Gastroesophageal sphincter (tissue), 4 donors: Measurements from ENCODE around the gene CFAP97. TPM values are rescaled to one million over a fixed set of nuclear protein-coding genes. Genes with fewer than 3 reads are reported as not detected.

Experiments used
- ATAC-seq: fragments of 150-250 bp; one replicate; pipeline ENCODE4 v1.9.1; 2016; ENCODE audit warnings: mild to moderate bottlenecking, moderate library complexity
- H3K27ac ChIP-seq, 4 donors: fragments of 200-600 bp; sonication (generic) in 3 of 4; 1 replicate in 3 of 4; 2 replicates in 1 of 4; pipeline ENCODE4 v1.5.1; 2016 to 2019
- H3K27me3 ChIP-seq: fragments of 200-600 bp; sonication (generic); one replicate; pipeline ENCODE4 v1.5.1; 2019
- H3K36me3 ChIP-seq, 2 donors: fragments of 200-600 bp; sonication (generic); one replicate each; pipeline ENCODE4 v1.5.1; 2019; ENCODE audit warnings: control low read depth in 1 of 2
- H3K4me1 ChIP-seq, 3 donors: fragments of 200-600 bp; sonication (generic); 1 replicate in 2 of 3; 2 replicates in 1 of 3; pipeline ENCODE4 v1.5.1; 2016 to 2019; ENCODE audit warnings: control low read depth in 2 of 3
- H3K4me3 ChIP-seq, 2 donors: fragments of 200-600 bp; sonication (generic); one replicate each; pipeline ENCODE4 v1.5.1; 2019; ENCODE audit warnings: mild to moderate bottlenecking in 1 of 2, moderate library complexity in 1 of 2
- H3K9me3 ChIP-seq, 3 donors: fragments of 200-600 bp; sonication (generic); one replicate each; pipeline ENCODE4 v1.5.1; 2017 to 2019; ENCODE audit warnings: control low read depth in 2 of 3
- EP300 ChIP-seq: sonication (generic); formaldehyde crosslinking; IDR thresholded peaks from one replicate; pipeline ENCODE4 v1.6.1; 2017; ENCODE audit warnings: antibody characterized with exemption, mild to moderate bottlenecking
- POLR2A ChIP-seq, 2 donors: fragments of 450-650 bp; IDR thresholded peaks; one replicate each; pipeline ENCODE4 v1.6.1; 2017; ENCODE audit warnings: antibody characterized with exemption in 2 of 2, mild to moderate bottlenecking in 2 of 2, moderate library complexity in 1 of 2
- POLR2AphosphoS5 ChIP-seq: sonication (generic); formaldehyde crosslinking; IDR thresholded peaks from one replicate; pipeline ENCODE4 v1.6.1; 2017; ENCODE audit warnings: antibody characterized with exemption
- WGBS, 2 donors: methylation state at CpG; one replicate each; pipeline ENCODE4 v1.1.5; 2018; ENCODE audit warnings: low coverage in 1 of 2; 5-methylcytosine and 5-hydroxymethylcytosine counted together
- total RNA-seq, 4 donors: library from RNA; depleted of rRNA; stranded (reverse); fragments of >200 nt; gene quantifications; one replicate each; pipeline ENCODE4 v1.1.0, GENCODE V29; 2016
- TF ChIP-seq, protein P1 (sequence below), 4 experiments: fragments of 200-600 bp in 2 of 4; fragments of 450-650 bp in 2 of 4; sonication (generic) in 1 of 4; IDR thresholded peaks; one replicate each; pipeline ENCODE4 v1.5.1; 2017 to 2019; ENCODE audit warnings: antibody characterized with exemption in 4 of 4, mild to moderate bottlenecking in 2 of 4, moderate library complexity in 2 of 4

CFAP97 gene
- total RNA-seq, 4 donors from 2014 or later: 36.5 to 47.9 (median 42.8) TPM

DNA sequence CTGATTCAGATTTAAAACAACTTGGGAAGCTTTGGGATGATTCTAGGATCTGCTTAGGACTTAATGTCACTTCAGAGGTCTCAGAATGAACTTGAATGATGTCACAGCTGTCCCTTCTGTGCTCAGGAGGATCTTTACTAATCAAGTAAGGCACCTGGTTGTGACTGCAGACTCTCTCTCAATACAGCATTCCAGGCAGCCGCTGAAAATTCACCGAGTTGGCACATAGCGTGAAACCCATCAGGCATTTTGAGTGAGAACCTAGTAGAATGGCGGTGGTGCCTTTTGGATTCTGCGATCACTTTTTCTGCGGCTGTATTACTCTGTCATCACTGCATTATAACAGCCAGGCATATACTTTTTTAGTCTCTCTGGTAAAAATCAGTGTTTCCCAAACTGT lies 22.1 kb upstream of the CFAP97 start:
- no peak for ATAC-seq
- Histone ChIP-seq H3K36me3 (no peaks in the 10 kb centered on the region), H3K4me3 (no peak overlapping the region), H3K9me3 (no peaks in the 10 kb centered on the region), H3K4me1 (peaks cover 0 to 33% (median 7%) of the 10 kb centered on the region in 3 donors), H3K27me3 (no peaks in the 10 kb centered on the region), H3K27ac (peak overlapping the region in 1 of 4 donors; percentile 66)
- WGBS, 2 donors: 98 to 100% methylated on average over 5 to 6 of the region's 6 CpGs
- TF ChIP-seq EP300: no peak
- no peak for TF ChIP-seq POLR2AphosphoS5
- no peak for TF ChIP-seq POLR2A (IDR thresholded peaks at IDR 0.05)
- TF ChIP-seq, protein P1, sequence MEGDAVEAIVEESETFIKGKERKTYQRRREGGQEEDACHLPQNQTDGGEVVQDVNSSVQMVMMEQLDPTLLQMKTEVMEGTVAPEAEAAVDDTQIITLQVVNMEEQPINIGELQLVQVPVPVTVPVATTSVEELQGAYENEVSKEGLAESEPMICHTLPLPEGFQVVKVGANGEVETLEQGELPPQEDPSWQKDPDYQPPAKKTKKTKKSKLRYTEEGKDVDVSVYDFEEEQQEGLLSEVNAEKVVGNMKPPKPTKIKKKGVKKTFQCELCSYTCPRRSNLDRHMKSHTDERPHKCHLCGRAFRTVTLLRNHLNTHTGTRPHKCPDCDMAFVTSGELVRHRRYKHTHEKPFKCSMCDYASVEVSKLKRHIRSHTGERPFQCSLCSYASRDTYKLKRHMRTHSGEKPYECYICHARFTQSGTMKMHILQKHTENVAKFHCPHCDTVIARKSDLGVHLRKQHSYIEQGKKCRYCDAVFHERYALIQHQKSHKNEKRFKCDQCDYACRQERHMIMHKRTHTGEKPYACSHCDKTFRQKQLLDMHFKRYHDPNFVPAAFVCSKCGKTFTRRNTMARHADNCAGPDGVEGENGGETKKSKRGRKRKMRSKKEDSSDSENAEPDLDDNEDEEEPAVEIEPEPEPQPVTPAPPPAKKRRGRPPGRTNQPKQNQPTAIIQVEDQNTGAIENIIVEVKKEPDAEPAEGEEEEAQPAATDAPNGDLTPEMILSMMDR (IDR thresholded peaks at IDR 0.05): no peak

DNA sequence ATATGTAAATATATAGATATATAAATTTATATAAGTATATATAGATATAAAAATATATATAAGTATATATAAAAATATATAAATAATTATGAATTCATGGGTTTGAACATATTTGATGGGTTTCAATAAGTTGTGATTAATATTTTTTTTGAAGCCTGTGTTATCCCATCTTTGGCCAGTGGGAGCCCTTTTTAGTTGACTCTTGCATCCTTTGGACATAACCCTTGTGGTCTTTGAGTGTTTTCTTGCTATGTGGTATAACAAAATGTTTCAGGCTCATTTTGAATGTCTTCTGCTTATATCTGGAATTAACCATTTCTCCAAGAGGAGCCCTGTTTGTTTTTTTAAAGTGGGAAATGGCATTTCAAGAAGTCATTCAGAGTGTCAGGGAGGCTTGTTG lies 20.8 kb upstream of the CFAP97 start:
- Histone ChIP-seq H3K27me3 (no peaks in the 10 kb centered on the region), H3K27ac (no peak overlapping the region), H3K36me3 (no peaks in the 10 kb centered on the region), H3K9me3 (no peaks in the 10 kb centered on the region), H3K4me1 (peaks cover 0 to 44% (median 7%) of the 10 kb centered on the region in 3 donors), H3K4me3 (no peak overlapping the region)
- ATAC-seq: no peak
- TF ChIP-seq POLR2A (IDR thresholded peaks at IDR 0.05) (no peak), POLR2AphosphoS5 (no peak), EP300 (no peak)
- TF ChIP-seq, protein P1 (IDR thresholded peaks at IDR 0.05): peak in 3 of 4 experiments; percentile 11 to 17 (median 15)

DNA sequence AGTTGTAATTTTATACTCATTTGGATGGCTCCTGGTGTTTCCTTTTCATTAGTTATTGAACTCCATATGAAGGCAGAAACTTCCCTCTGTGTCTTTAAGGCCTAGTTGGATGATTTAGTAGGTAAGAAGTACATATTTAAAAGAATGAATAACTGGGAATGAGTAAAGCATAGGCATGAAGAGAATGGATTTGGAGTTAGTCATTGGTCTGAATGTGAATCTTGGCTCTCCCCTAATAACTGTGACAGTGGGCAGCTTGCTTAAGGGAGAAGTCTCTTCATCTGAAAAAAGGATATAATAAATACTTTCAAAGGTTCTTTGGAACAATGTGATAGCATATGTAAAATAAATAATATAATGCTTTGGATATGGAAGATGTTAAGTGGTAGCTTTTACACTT lies 18.8 kb upstream of the CFAP97 start:
- no peaks in the 10 kb centered on the region for H3K36me3 ChIP-seq
- no peaks in the 10 kb centered on the region for H3K27me3 ChIP-seq
- H3K4me1 ChIP-seq: peaks cover 0 to 43% (median 3%) of the 10 kb centered on the region in 3 donors
- ATAC-seq: no peak
- no peak overlapping the region for H3K27ac ChIP-seq
- H3K9me3 ChIP-seq: no peaks in the 10 kb centered on the region
- TF ChIP-seq EP300 (no peak), POLR2AphosphoS5 (no peak), POLR2A (IDR thresholded peaks at IDR 0.05) (no peak)
- TF ChIP-seq, protein P1 (IDR thresholded peaks at IDR 0.05): no peak
- no peak overlapping the region for H3K4me3 ChIP-seq

DNA sequence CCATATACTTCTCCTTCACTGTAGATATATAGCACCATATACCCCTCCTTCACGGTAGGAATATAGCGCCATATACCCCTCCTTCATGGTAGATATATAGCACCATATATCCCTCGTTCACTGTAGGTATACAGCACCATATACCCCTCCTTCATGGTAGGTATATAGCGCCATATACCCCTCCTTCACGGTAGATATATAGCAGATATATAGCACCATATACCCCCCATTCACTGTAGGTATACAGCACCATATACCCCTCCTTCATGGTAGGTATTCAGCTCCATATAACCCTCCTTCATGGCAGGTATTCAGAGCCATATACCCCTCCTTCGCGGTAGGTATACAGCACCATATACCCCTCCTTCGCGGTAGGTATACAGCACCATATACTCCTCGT lies 18.1 kb upstream of the CFAP97 start:
- Histone ChIP-seq H3K4me3 (no peak overlapping the region), H3K36me3 (no peaks in the 10 kb centered on the region), H3K27ac (no peak overlapping the region), H3K4me1 (peaks cover 0 to 43% (median 2%) of the 10 kb centered on the region in 3 donors), H3K27me3 (no peaks in the 10 kb centered on the region), H3K9me3 (no peaks in the 10 kb centered on the region)
- ATAC-seq: no peak
- 50 to 74% methylated on average over 4 to 9 of the region's 10 CpGs for WGBS, 2 donors
- TF ChIP-seq, protein P1 (IDR thresholded peaks at IDR 0.05): no peak
- TF ChIP-seq POLR2A (IDR thresholded peaks at IDR 0.05) (no peak), EP300 (no peak), POLR2AphosphoS5 (no peak)

DNA sequence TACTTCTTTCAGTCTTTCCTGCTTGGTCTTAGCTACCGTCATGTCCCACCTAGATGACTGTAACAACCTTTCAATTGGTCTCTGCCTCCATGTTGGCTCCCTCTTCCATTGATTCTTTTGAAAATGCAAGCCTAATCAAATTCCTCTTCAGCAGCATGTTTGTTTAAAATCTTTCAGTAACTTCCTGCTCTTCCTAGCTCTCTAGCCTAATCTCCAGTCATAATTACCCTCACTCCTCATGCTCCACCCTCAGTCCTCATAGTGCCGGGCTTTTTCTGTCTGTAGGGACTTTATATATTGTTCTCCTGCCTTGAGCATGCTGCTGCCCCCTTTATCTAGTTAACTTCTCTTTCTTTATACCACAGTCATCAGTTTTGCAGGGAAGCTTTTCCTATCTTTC lies 17.7 kb upstream of the CFAP97 start:
- H3K27ac ChIP-seq: peak overlapping the region in 1 of 4 donors; percentile 39
- 69 to 85% methylated on average over 2 of the region's 2 CpGs for WGBS, 2 donors
- no peak overlapping the region for H3K4me3 ChIP-seq
- no peaks in the 10 kb centered on the region for H3K36me3 ChIP-seq
- H3K27me3 ChIP-seq: no peaks in the 10 kb centered on the region
- peaks cover 0 to 43% (median 0%) of the 10 kb centered on the region in 3 donors for H3K4me1 ChIP-seq
- TF ChIP-seq, protein P1 (IDR thresholded peaks at IDR 0.05): no peak
- no peak for TF ChIP-seq POLR2AphosphoS5
- TF ChIP-seq EP300: no peak
- no peak for TF ChIP-seq POLR2A (IDR thresholded peaks at IDR 0.05)
- no peaks in the 10 kb centered on the region for H3K9me3 ChIP-seq
- no peak for ATAC-seq
